Stimulated activated naive CD8-positive, alpha-beta T cell treated with anti-CD3 and anti-CD28 coated beads, Interleukin-15, Interleukin-2, amounts not matched to agents 100 ng/mL and 50 ng/mL, for 24 hours (primary cell): ENCODE results near the gene DTD1.

Experiments
- H3K27ac Mint-ChIP-seq: one replicate; pipeline ENCODE4 v1.8.0; 2021; ENCODE audit warnings: mild to moderate bottlenecking, mixed read lengths
- H3K27me3 Mint-ChIP-seq: one replicate; pipeline ENCODE4 v1.8.0; 2021; ENCODE audit warnings: mixed read lengths
- H3K36me3 Mint-ChIP-seq: one replicate; pipeline ENCODE4 v1.8.0; 2021; ENCODE audit warnings: low read depth, mixed read lengths
- H3K4me1 Mint-ChIP-seq: one replicate; pipeline ENCODE4 v1.8.0; 2021; ENCODE audit warnings: low read depth, mixed read lengths
- H3K4me3 Mint-ChIP-seq: one replicate; pipeline ENCODE4 v1.8.0; 2021; ENCODE audit warnings: mild to moderate bottlenecking, mixed read lengths
- H3K9me3 Mint-ChIP-seq: one replicate; pipeline ENCODE4 v1.8.0; 2021; ENCODE audit warnings: mixed read lengths

DTD1 gene

GRCh38 chr20:18588574-18588933, 700 bp downstream of the DTD1 start:
- Mint-ChIP-seq H3K27ac (peak overlapping the region; percentile 89), H3K27me3 (peaks cover 4% of the 10 kb centered on the region), H3K9me3 (no peaks in the 10 kb centered on the region), H3K4me3 (peak overlapping the region; percentile 91), H3K36me3 (peaks cover 3% of the 10 kb centered on the region), H3K4me1 (peaks cover 31% of the 10 kb centered on the region)

DNA sequence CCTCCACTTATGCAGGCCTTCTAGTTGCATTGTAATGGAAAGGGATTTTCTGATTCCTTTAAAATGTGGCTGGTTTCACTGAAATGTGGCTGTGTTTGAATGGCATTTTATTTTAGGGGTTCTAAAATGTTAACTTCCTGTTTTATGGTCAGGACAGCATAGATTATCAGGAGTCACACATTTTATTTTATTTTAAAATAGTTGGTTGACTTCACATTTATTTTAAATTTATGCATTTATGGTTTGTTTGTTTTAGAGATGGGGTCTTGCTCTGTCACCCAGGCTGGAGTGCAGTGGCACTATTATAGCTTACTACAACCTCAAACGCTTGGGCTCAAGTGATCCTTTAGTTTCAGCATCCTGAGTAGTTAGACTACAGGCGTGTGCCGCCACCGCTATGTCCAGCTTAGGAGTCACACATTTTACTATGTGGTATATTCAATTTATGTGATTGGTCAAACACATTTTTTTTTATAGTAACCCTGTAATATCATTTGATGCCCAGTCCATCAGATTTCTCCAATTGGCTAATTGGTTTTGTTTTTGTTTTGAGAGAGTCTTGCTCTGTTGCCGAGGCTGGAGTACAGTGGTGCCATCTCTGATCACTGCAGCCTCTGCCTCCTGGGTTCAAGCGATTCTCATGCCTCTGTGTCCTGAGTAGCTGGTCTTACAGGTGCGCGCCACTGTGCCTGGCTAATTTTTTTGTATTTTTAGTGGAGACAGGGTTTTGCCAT, 2.3 kb downstream of the DTD1 start:
- Mint-ChIP-seq H3K27me3 (no peaks in the 10 kb centered on the region), H3K27ac (no peak overlapping the region), H3K4me3 (peak overlapping the region; percentile 91), H3K36me3 (peaks cover 5% of the 10 kb centered on the region), H3K4me1 (peaks cover 31% of the 10 kb centered on the region), H3K9me3 (no peaks in the 10 kb centered on the region)

- H3K36me3 Mint-ChIP-seq, result peaks cover 34% of the 10 kb centered on the region
These were observed 8.4 kb downstream of the DTD1 start for GRCh38 chr20:18596270-18596669.

DNA sequence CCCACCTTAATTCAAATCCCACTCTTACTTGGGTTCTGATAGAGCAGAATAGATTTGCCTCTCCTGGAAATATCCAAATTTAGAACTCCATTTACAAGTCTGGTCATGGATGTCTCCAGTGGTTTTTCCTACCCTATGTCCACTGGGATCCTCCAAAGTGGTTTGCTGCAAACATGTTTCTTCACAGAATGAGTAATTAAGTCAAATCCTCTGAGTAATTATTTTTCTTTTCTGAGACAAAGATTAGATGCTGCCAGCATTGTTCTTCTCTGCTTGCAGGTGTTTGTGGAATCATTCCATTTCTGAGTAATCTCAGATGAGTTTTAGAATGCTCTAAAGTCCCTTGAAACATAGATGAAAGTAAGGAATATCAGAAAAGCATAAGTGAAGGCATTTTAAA, 21.9 kb downstream of the DTD1 start:
- peaks cover 6% of the 10 kb centered on the region for H3K36me3 Mint-ChIP-seq
- no peaks in the 10 kb centered on the region for H3K27me3 Mint-ChIP-seq
- H3K9me3 Mint-ChIP-seq, result no peaks in the 10 kb centered on the region
- peaks cover 9% of the 10 kb centered on the region for H3K4me1 Mint-ChIP-seq
- H3K27ac Mint-ChIP-seq, result no peak overlapping the region
- no peak overlapping the region for H3K4me3 Mint-ChIP-seq

More at GRCh38 chr20:18596270-18596669, 8.4 kb downstream of the DTD1 start:
- Mint-ChIP-seq H3K27ac (no peak overlapping the region), H3K27me3 (no peaks in the 10 kb centered on the region), H3K9me3 (no peaks in the 10 kb centered on the region), H3K4me1 (no peaks in the 10 kb centered on the region), H3K4me3 (no peak overlapping the region)

DNA sequence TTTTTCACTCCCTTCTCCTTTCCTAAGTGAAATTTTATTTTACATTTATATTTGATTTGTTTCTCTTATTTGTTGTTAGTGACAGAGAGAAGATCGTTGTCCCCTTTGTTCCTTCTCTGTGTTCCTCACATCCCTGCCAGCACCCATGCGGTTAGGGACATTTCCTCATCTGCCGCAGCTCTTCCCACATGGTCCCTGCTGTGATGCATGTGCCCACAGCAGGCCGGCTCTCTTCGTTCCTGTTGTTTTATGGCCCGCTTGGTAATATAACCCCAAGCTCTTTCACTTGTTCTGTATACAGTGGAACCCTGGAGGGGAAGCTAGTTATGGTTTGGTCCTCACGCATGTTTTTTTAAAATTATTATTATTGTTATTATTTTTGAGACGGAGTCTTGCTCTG, 23.6 kb downstream of the DTD1 start:
- no peaks in the 10 kb centered on the region for H3K9me3 Mint-ChIP-seq
- H3K27ac Mint-ChIP-seq, result no peak overlapping the region
- H3K36me3 Mint-ChIP-seq, result peaks cover 6% of the 10 kb centered on the region
- no peak overlapping the region for H3K4me3 Mint-ChIP-seq
- no peaks in the 10 kb centered on the region for H3K27me3 Mint-ChIP-seq
- peaks cover 19% of the 10 kb centered on the region for H3K4me1 Mint-ChIP-seq

- peaks cover 19% of the 10 kb centered on the region for H3K4me1 Mint-ChIP-seq
- H3K4me3 Mint-ChIP-seq, result no peak overlapping the region
- H3K36me3 Mint-ChIP-seq, result peaks cover 5% of the 10 kb centered on the region
- no peaks in the 10 kb centered on the region for H3K27me3 Mint-ChIP-seq
- H3K27ac Mint-ChIP-seq, result no peak overlapping the region
- H3K9me3 Mint-ChIP-seq, result no peaks in the 10 kb centered on the region
These were observed 25.7 kb downstream of the DTD1 start for GRCh38 chr20:18613553-18613952.

DNA sequence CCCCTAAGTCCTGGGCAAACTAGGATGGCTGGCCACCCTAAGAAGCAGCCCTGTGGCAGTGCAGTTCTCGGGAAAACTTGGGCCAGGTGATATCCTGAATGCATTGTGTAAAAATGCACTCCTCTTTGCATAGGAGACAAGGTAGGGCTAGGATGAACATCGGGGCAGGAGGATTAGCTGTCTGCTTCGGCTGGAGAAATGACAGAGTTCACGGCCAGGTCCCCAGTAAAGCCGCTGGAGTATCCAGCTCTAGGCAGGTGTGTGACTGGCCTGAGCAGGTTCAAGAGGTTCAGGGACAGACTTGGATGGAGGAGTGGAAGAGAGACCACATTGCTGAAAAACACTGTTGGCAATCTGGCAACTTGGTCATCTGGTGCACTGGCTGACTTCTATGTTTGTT, 26.4 kb downstream of the DTD1 start:
- Mint-ChIP-seq H3K4me1 (peaks cover 23% of the 10 kb centered on the region), H3K27ac (peak overlapping the region; percentile 59), H3K4me3 (no peak overlapping the region), H3K27me3 (no peaks in the 10 kb centered on the region), H3K9me3 (no peaks in the 10 kb centered on the region), H3K36me3 (peaks cover 6% of the 10 kb centered on the region)

GRCh38 chr20:18615020-18615650, 27.3 kb downstream of the DTD1 start:
- peaks cover 24% of the 10 kb centered on the region for H3K4me1 Mint-ChIP-seq
- peaks cover 6% of the 10 kb centered on the region for H3K36me3 Mint-ChIP-seq
- no peak overlapping the region for H3K4me3 Mint-ChIP-seq
- no peaks in the 10 kb centered on the region for H3K9me3 Mint-ChIP-seq
- H3K27ac Mint-ChIP-seq, result peak overlapping the region; percentile 59
- H3K27me3 Mint-ChIP-seq, result no peaks in the 10 kb centered on the region

- Mint-ChIP-seq H3K27me3 (no peaks in the 10 kb centered on the region), H3K27ac (no peak overlapping the region), H3K4me3 (no peak overlapping the region), H3K36me3 (peaks cover 4% of the 10 kb centered on the region), H3K4me1 (peaks cover 5% of the 10 kb centered on the region), H3K9me3 (no peaks in the 10 kb centered on the region)
These were observed 33.1 kb downstream of the DTD1 start for GRCh38 chr20:18621004-18621403.

DNA sequence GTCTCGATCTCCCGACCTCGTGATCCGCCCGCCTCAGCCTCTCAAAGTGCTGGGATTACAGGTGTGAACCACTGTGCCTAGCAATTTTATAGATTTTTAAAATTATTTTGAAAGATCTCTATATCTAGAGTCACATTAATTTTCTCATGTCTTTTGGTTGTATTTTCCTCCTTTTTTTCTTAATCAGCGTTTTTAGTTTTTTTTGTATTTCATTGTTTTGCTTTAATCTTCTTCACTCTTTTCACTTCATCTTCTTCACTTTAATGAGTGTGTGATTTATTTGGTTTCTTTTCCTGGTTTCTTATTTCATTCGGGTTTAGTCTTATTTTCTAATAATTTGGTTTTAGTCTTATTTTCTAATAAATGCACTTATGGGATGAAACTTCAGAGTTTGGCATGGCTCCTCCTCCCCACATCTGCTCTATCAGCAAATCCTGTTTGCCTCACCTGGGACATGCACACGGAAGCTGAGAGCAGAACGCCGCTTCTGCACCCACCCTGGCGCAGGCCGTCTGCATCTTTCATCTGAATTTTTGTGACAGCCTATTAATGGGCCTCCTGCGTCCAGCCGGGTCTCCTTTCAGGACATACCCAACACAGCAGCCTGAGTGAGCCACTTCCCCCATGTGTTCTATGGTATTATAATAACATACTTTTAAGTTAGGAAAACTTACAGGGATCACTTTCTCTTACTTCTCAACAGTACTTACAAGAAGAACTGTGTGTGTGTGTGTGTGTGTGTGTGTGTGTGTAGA, 35.5 kb downstream of the DTD1 start:
- H3K9me3 Mint-ChIP-seq, result no peaks in the 10 kb centered on the region
- H3K36me3 Mint-ChIP-seq, result peaks cover 10% of the 10 kb centered on the region
- H3K4me1 Mint-ChIP-seq, result peaks cover 5% of the 10 kb centered on the region
- no peak overlapping the region for H3K27ac Mint-ChIP-seq
- H3K4me3 Mint-ChIP-seq, result no peak overlapping the region
- H3K27me3 Mint-ChIP-seq, result no peaks in the 10 kb centered on the region

- Mint-ChIP-seq H3K27me3 (no peaks in the 10 kb centered on the region), H3K4me1 (no peaks in the 10 kb centered on the region), H3K27ac (no peak overlapping the region), H3K36me3 (peaks cover 11% of the 10 kb centered on the region), H3K9me3 (no peaks in the 10 kb centered on the region), H3K4me3 (no peak overlapping the region)
These were observed 37.1 kb downstream of the DTD1 start for GRCh38 chr20:18624948-18625347.

- no peaks in the 10 kb centered on the region for H3K9me3 Mint-ChIP-seq
- no peaks in the 10 kb centered on the region for H3K4me1 Mint-ChIP-seq
- peaks cover 16% of the 10 kb centered on the region for H3K36me3 Mint-ChIP-seq
- no peaks in the 10 kb centered on the region for H3K27me3 Mint-ChIP-seq
- no peak overlapping the region for H3K4me3 Mint-ChIP-seq
- H3K27ac Mint-ChIP-seq, result no peak overlapping the region
These were observed 38.2 kb downstream of the DTD1 start for GRCh38 chr20:18625907-18626655.

DNA sequence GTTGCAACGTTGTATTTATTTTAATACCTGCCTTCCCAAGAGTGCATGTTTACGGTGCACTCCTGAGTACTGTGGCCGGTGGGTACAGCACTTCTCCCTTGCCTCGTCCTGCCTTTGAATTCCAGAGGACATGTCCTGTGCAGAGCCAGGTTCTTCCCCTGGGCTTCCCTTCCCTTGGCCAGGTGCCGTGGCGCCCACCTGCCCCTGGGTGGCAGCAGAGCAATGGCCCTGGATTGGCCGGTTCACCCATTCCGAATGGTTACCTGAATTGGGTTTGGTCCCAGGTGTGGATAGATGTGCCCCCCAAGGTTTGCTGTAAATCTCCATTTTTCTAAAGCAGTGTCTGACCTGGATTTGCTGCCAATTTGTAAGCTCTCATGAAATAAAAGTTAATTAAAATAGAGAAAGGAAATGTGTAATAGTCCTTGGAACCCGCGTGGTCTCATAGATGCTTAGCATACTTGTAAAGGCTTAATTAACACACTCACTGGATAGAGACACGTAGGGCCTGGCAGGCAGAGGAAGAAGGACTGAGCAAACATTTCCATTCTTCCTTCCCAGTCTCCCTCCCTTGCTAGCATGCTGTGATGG, 40.6 kb downstream of the DTD1 start:
- peaks cover 16% of the 10 kb centered on the region for H3K36me3 Mint-ChIP-seq

GRCh38 chr20:18632196-18632789, 44.4 kb downstream of the DTD1 start:
- Mint-ChIP-seq H3K4me1 (no peaks in the 10 kb centered on the region), H3K27ac (no peak overlapping the region), H3K27me3 (no peaks in the 10 kb centered on the region), H3K36me3 (peaks cover 28% of the 10 kb centered on the region), H3K9me3 (no peaks in the 10 kb centered on the region), H3K4me3 (no peak overlapping the region)

More for the DNA sequence above, 40.6 kb downstream of the DTD1 start:
- H3K4me3 Mint-ChIP-seq, result no peak overlapping the region
- no peaks in the 10 kb centered on the region for H3K4me1 Mint-ChIP-seq
- H3K9me3 Mint-ChIP-seq, result no peaks in the 10 kb centered on the region
- no peaks in the 10 kb centered on the region for H3K27me3 Mint-ChIP-seq
- no peak overlapping the region for H3K27ac Mint-ChIP-seq
